Natural killer cell (primary cell): ENCODE results near the gene GRM8. TPM values are rescaled to one million over a fixed set of nuclear protein-coding genes. Genes with fewer than 3 reads are reported as not detected.

Source experiments
- ATAC-seq, 3 donors: fragments of 150-1000 bp in 2 of 3; fragments of 200-7000 bp in 1 of 3; cut with Tn5 transposase; 1 replicate in 1 of 3; 2 replicates in 2 of 3; pipeline ENCODE4 v1.10.0; 2021; ENCODE audit warnings: mild to moderate bottlenecking in 2 of 3, moderate library complexity in 2 of 3
- DNase-seq, 2 donors: peaks; one replicate each; pipeline versions ENCODE4 v3.0.0 to v3.0.0-alpha.2; 2013 to 2021; ENCODE audit warnings: mixed read lengths in 1 of 2
- H3K27ac ChIP-seq: one replicate; pipeline ENCODE4 v1.5.1; 2013; ENCODE audit warnings: mild to moderate bottlenecking, low read length
- H3K27me3 ChIP-seq: one replicate; pipeline ENCODE4 v1.6.1; 2013; ENCODE audit warnings: low read length; ENCODE audit not compliant: control insufficient read depth, insufficient read depth
- H3K36me3 ChIP-seq: one replicate; pipeline ENCODE4 v1.6.1; 2013; ENCODE audit warnings: low read length; ENCODE audit not compliant: control insufficient read depth, insufficient read depth
- H3K4me1 ChIP-seq: one replicate; pipeline ENCODE4 v1.6.1; 2013; ENCODE audit warnings: low read length; ENCODE audit not compliant: control insufficient read depth, insufficient read depth
- H3K4me3 ChIP-seq: one replicate; pipeline ENCODE4 v1.5.1; 2013; ENCODE audit warnings: low read length
- H3K9me3 ChIP-seq: one replicate; pipeline ENCODE4 v1.6.1; 2013; ENCODE audit warnings: low read length; ENCODE audit not compliant: control insufficient read depth, insufficient read depth
- H3K27ac Mint-ChIP-seq, 2 donors: one replicate each; pipeline ENCODE4 v1.8.0; 2022; ENCODE audit warnings: mild to moderate bottlenecking in 2 of 2, mixed read lengths in 2 of 2, moderate library complexity in 1 of 2
- H3K27me3 Mint-ChIP-seq, 2 donors: one replicate each; pipeline ENCODE4 v1.8.0; 2022; ENCODE audit warnings: low read depth in 2 of 2, mixed read lengths in 2 of 2
- H3K36me3 Mint-ChIP-seq: one replicate; pipeline ENCODE4 v1.8.0; 2022; ENCODE audit warnings: mixed read lengths
- H3K4me1 Mint-ChIP-seq, 2 donors: one replicate each; pipeline ENCODE4 v1.8.0; 2022; ENCODE audit warnings: mixed read lengths in 2 of 2
- H3K4me3 Mint-ChIP-seq: one replicate; pipeline ENCODE4 v1.8.0; 2022; ENCODE audit warnings: mild to moderate bottlenecking, moderate library complexity, mixed read lengths
- H3K9me3 Mint-ChIP-seq, 2 donors: one replicate each; pipeline ENCODE4 v1.8.0; 2022; ENCODE audit warnings: mixed read lengths in 2 of 2
- CTCF ChIP-seq: fragments of 200-600 bp; IDR thresholded peaks from one replicate; pipeline ENCODE4 v1.8.0; 2022; ENCODE audit warnings: antibody characterized with exemption
- WGBS: methylation state at CpG from one replicate; pipeline ENCODE4 v1.1.7; 2013; ENCODE audit warnings: missing lambda C conversion rate; ENCODE audit not compliant: insufficient coverage; 5-methylcytosine and 5-hydroxymethylcytosine counted together
- intact Hi-C: fragments of 100-400 bp; cut with micrococcal nuclease; formaldehyde crosslinking; loops from one replicate; pipeline ENCODE4 v1.14.2; 2022
- total RNA-seq, 4 donors: library from RNA; stranded (reverse); fragments of 120-200 nt in 1 of 4; gene quantifications; one replicate each; pipeline versions ENCODE4 v1.2.3 to v1.2.4, GENCODE V29; 2013 to 2022

The GRM8 gene
- total RNA-seq, 3 donors from 2014 or later (not counting 1 experiment from before 2014, with no cell fraction given): not detected

DNA sequence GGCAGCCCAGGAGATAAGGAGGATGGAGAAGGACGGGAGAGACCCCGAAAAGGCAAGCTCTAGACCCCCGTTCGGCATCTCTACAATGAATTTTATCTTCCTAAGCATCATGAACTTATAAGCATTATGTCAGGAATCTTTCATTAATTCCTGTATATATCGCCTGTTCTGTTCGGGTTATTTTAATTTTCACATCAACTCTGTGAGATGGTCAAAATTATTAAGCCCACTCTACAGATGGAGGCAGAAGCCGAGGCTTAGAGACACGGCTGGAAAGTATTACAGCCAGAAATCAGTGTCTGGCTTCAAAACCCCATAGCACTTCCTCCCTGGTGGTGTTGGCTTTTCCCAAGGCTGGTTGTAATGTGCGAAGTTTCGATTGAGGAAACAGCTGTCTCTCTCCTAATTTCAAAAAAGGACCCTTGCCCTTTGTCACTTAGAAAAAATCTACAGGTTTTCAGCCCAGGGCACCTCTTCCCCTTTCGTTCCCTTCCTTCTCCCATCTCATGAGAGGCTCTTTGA lies 1.5 kb upstream of the GRM8 start:
- H3K9me3 ChIP-seq: no peaks in the 10 kb centered on the region
- no peak overlapping the region for H3K4me3 ChIP-seq
- peaks cover 43% of the 10 kb centered on the region for H3K27me3 ChIP-seq
- peaks cover 49 to 54% of the 10 kb centered on the region in 2 donors for H3K27me3 Mint-ChIP-seq
- no peaks in the 10 kb centered on the region for H3K36me3 ChIP-seq
- ATAC-seq: no peak
- H3K9me3 Mint-ChIP-seq: peaks cover 0 to 3% of the 10 kb centered on the region in 2 donors
- TF ChIP-seq CTCF: peak; percentile 55
- peak overlapping the region; percentile 91 for H3K4me3 Mint-ChIP-seq
- 8% methylated on average over 10 of the region's 11 CpGs for WGBS
- peaks cover 8 to 20% of the 10 kb centered on the region in 2 donors for H3K4me1 Mint-ChIP-seq
- no peak overlapping the region for H3K27ac Mint-ChIP-seq
- H3K4me1 ChIP-seq: peaks cover 23% of the 10 kb centered on the region
- no peak overlapping the region for H3K27ac ChIP-seq
- intact Hi-C loops: no loop called here
- H3K36me3 Mint-ChIP-seq: no peaks in the 10 kb centered on the region
- DNase-seq: no peak

DNA sequence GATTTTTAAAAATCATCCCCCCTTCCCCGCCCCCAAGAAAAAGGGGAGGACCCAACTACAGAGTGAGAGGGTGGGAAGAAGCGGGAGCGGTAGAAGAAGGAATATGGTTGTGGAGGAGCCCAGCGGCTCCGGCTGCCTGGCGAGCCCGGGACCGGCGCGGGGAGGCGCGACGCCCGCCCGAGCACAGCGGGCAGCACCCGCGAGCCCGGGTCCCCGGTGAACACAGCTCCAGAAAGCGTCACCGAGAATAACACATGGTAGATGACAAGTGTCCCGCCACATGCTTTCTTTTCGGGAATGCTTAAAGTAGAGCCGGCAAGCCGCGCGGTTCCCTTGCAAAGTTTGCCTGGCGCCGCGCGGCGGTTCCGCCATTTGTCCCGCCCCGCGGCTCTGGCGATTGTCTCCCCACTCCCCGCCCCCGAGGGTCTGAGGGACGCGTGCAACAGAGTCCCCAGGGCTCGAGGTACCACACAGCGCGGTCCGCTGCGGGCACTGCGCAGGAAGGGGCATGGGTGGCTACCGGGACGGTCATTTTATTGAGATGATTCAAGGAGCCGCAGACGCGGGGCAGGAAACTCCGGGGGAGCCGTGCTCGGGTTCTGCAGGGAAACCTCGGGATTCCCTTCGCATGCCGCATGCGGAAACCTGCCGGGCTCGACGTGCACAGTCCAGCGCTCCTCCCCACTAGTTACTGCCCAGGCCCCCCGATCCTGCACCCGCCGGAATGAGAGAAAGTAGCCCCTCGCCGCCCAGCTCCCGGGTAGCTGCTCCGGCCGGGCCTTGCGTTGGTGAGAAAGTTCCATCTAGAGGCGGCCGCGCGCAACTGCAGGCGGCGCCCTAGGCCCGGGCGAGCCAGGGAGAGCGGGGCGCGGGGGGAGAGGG lies 781 bp upstream of the GRM8 start:
- Mint-ChIP-seq H3K36me3 (no peaks in the 10 kb centered on the region), H3K27ac (no peak overlapping the region), H3K4me1 (peaks cover 8 to 20% of the 10 kb centered on the region in 2 donors), H3K9me3 (no peaks in the 10 kb centered on the region), H3K27me3 (peaks cover 51 to 61% of the 10 kb centered on the region in 2 donors), H3K4me3 (peak overlapping the region; percentile 91)
- peak overlapping the region; percentile 67 for H3K4me3 ChIP-seq
- peak; percentile 55 to 67 for DNase-seq
- no peaks in the 10 kb centered on the region for H3K36me3 ChIP-seq
- TF ChIP-seq CTCF: peak; percentile 93
- peaks cover 49% of the 10 kb centered on the region for H3K27me3 ChIP-seq
- H3K4me1 ChIP-seq: peaks cover 23% of the 10 kb centered on the region
- H3K27ac ChIP-seq: no peak overlapping the region
- intact Hi-C loops: no loop called here
- under 1% methylated on average over 83 of the region's 84 CpGs for WGBS
- ATAC-seq: peak; percentile 79 to 88 (median 84)
- no peaks in the 10 kb centered on the region for H3K9me3 ChIP-seq

GRCh38 chr7:127252377-127252713 lies 396 bp downstream of the GRM8 start:
- H3K9me3 Mint-ChIP-seq: no peaks in the 10 kb centered on the region
- H3K27me3 Mint-ChIP-seq: peaks cover 52 to 68% of the 10 kb centered on the region in 2 donors
- Histone ChIP-seq H3K36me3 (no peaks in the 10 kb centered on the region), H3K4me3 (peak overlapping the region; percentile 6), H3K9me3 (no peaks in the 10 kb centered on the region), H3K4me1 (peaks cover 23% of the 10 kb centered on the region), H3K27me3 (peaks cover 49% of the 10 kb centered on the region), H3K27ac (no peak overlapping the region)
- H3K4me3 Mint-ChIP-seq: peak overlapping the region; percentile 91
- intact Hi-C loops: no loop called here
- no peaks in the 10 kb centered on the region for H3K36me3 Mint-ChIP-seq
- H3K27ac Mint-ChIP-seq: no peak overlapping the region
- WGBS: 1% methylated on average over 10 of the region's 11 CpGs
- peaks cover 8 to 20% of the 10 kb centered on the region in 2 donors for H3K4me1 Mint-ChIP-seq
- DNase-seq: no peak
- no peak for ATAC-seq
- TF ChIP-seq CTCF: no peak
